HG02840 (cell line): ENCODE data around the gene MCRIP2.

ENCODE experiments used
- ATAC-seq: cut with Tn5 transposase; IDR thresholded peaks from one replicate; pipeline ENCODE4 v1.9.1; 2021; ENCODE audit warnings: mild to moderate bottlenecking, moderate library complexity, moderate number of reproducible peaks; ENCODE audit not compliant: unreplicated experiment, low FRiP score

MCRIP2 gene

GRCh38 chr16:647173-647902 is 5.7 kb downstream of the MCRIP2 start:
- ATAC-seq: no peak

- ATAC-seq: no peak
Measured at GRCh38 chr16:648071-648780, 6.6 kb downstream of the MCRIP2 start.

GRCh38 chr16:648781-649589 is 7.4 kb downstream of the MCRIP2 start, which contains the start of gene WDR90:
WDR90 (plus strand) TSS chr16:649365; CDS start chr16:649417, 52 bp downstream.
- peak; percentile 72 for ATAC-seq

GRCh38 chr16:649631-650030 is 8.0 kb downstream of the MCRIP2 start:
- ATAC-seq: no peak

- no peak for ATAC-seq
Measured at GRCh38 chr16:651844-652243, 10.2 kb downstream of the MCRIP2 start.

GRCh38 chr16:652454-653305 is 11.1 kb downstream of the MCRIP2 start:
- no peak for ATAC-seq

GRCh38 chr16:654034-654433 is 12.4 kb downstream of the MCRIP2 start:
- ATAC-seq: no peak

GRCh38 chr16:657487-657886 is 15.9 kb downstream of the MCRIP2 start:
- ATAC-seq: no peak

GRCh38 chr16:658679-659571 is 17.3 kb downstream of the MCRIP2 start:
- ATAC-seq: no peak

- no peak for ATAC-seq
Measured at GRCh38 chr16:659618-660017, 18.0 kb downstream of the MCRIP2 start.

- no peak for ATAC-seq
Measured at GRCh38 chr16:660132-660458, 18.5 kb downstream of the MCRIP2 start.

GRCh38 chr16:660459-661183 is 19.0 kb downstream of the MCRIP2 start:
- no peak for ATAC-seq

GRCh38 chr16:661184-661821 is 19.7 kb downstream of the MCRIP2 start:
- no peak for ATAC-seq

GRCh38 chr16:662095-662494 is 20.5 kb downstream of the MCRIP2 start:
- no peak for ATAC-seq

GRCh38 chr16:662597-662996 is 21.0 kb downstream of the MCRIP2 start:
- no peak for ATAC-seq

- no peak for ATAC-seq
Measured at GRCh38 chr16:666572-666971, 24.9 kb downstream of the MCRIP2 start.

- no peak for ATAC-seq
Measured at GRCh38 chr16:667113-667779, 25.6 kb downstream of the MCRIP2 start.
